GM12878 (cell line): ENCODE data around the gene NEUROG2.

Source experiments
- SUZ12 ChIP-seq: fragments of 200-600 bp; sonication (generic); IDR thresholded peaks from one replicate; pipeline ENCODE4 v1.6.1; 2018; ENCODE audit warnings: antibody characterized with exemption, mild to moderate bottlenecking; ENCODE audit not compliant: unreplicated experiment
- ZSCAN29 ChIP-seq: fragments of 450-650 bp; IDR thresholded peaks from 2 replicates; pipeline ENCODE4 v1.6.1; 2017; ENCODE audit warnings: mild to moderate bottlenecking, moderate library complexity
- TF ChIP-seq, protein P1 (sequence below), 3 experiments: IDR thresholded peaks in 2 of 3; conservative IDR thresholded peaks in 1 of 3; 2 replicates each; pipeline ENCODE4 v1.5.1; 2011; ENCODE audit warnings: low read depth in 3 of 3, low read length in 3 of 3, mild to moderate bottlenecking in 3 of 3, control low read depth in 2 of 3, moderate library complexity in 2 of 3, inconsistent platforms in 1 of 3, mixed read lengths in 1 of 3; ENCODE audit not compliant: control insufficient read depth in 2 of 3, insufficient read depth in 1 of 3; ENCODE audit errors: extremely low read depth in 1 of 3

- TF ChIP-seq SUZ12 (no peak), ZSCAN29 (no peak)
- TF ChIP-seq, protein P1, sequence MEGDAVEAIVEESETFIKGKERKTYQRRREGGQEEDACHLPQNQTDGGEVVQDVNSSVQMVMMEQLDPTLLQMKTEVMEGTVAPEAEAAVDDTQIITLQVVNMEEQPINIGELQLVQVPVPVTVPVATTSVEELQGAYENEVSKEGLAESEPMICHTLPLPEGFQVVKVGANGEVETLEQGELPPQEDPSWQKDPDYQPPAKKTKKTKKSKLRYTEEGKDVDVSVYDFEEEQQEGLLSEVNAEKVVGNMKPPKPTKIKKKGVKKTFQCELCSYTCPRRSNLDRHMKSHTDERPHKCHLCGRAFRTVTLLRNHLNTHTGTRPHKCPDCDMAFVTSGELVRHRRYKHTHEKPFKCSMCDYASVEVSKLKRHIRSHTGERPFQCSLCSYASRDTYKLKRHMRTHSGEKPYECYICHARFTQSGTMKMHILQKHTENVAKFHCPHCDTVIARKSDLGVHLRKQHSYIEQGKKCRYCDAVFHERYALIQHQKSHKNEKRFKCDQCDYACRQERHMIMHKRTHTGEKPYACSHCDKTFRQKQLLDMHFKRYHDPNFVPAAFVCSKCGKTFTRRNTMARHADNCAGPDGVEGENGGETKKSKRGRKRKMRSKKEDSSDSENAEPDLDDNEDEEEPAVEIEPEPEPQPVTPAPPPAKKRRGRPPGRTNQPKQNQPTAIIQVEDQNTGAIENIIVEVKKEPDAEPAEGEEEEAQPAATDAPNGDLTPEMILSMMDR (IDR thresholded peaks at IDR 0.05 in 2 of 3, conservative IDR thresholded peaks at IDR 0.05 in 1 of 3; ENCODE audit: control insufficient read depth in 2 of 3, extremely low read depth in 1 of 3, insufficient read depth in 1 of 3, low read depth in 3 of 3, low read length in 3 of 3), result no peak
Measured at GRCh38 chr4:112472318-112472717, 43.7 kb downstream of the NEUROG2 start.
